DMS 273 (cell line): ENCODE data around the gene CLTB.
"Not testable (repeated sequence)": the region's sequence is repeated elsewhere in the genome, so short reads cannot be mapped to it uniquely, and the experiment has no call there.

Source experiments
- DNase-seq: peaks from one replicate; lab custom pipeline; 2025; ENCODE audit not compliant: unreplicated experiment; lab: John Stamatoyannopoulos, UW

The CLTB gene, protein sequence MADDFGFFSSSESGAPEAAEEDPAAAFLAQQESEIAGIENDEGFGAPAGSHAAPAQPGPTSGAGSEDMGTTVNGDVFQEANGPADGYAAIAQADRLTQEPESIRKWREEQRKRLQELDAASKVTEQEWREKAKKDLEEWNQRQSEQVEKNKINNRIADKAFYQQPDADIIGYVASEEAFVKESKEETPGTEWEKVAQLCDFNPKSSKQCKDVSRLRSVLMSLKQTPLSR

GRCh38 chr5:176415952-176416924 is at the start of gene CLTB:
TSS of gene CLTB (minus strand) at chr5:176416539. CDS start at chr5:176416363, 176 bp downstream.
- peak; percentile 96 for DNase-seq

- no peak for DNase-seq
Observed at GRCh38 chr5:176463113-176463764, 46.9 kb upstream of the CLTB start.

GRCh38 chr5:176461349-176461748 is 45.0 kb upstream of the CLTB start:
- no peak for DNase-seq

GRCh38 chr5:176458904-176459561 is 42.7 kb upstream of the CLTB start:
- DNase-seq = no peak

DNA sequence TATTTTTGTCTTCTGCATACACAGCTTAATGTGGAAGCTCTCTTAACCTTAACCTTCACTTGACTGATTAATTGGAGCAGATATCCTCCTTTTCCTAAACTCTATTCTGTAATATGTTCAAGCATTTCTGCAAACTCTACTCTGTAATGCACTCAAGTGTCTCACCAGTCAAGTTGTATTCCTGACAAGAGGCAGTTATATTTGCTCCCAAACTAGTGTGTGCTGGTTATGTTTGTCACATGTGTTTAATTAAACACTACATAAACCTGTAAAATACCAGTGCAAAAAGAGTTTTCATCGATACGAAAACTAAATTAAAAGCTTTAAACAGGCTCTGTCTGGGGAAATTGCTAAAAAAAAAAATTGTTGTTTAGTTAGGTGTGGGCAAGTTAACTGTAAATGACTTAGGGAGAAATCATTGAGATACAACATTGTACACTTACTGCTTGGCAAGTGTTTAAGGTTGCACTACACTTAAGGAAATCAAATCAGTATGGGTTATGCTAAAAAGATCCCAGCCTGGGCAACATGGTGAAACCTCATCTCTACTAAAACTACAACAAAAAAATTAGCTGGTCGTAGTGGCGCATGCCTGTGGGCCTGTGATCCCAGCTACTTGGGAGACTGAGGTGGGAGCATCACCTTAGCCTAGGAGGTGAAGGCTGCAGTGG is 38.5 kb upstream of the CLTB start:
- no peak for DNase-seq

DNA sequence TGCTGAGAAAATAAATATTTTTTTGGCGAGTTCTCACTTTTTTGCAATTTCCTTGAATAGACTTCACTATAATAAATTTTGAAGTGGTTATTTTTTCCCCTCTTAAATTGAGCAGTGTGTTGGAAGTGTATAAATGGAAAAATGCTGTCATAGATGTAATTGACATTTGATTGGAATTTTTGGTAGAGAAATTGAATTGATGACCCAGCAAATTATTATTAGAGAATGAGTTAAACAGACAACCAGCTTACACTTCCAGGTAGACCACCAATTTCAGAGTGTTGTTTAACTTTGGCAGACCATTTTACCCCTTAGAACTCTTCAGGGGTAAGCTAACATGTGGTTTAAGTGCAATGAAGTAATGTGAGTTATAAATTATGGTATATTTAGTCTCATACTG is 33.7 kb upstream of the CLTB start:
- no peak for DNase-seq

GRCh38 chr5:176447978-176448608 is 31.8 kb upstream of the CLTB start, which contains the start of gene FAF2:
TSS of gene FAF2 (plus strand) at chr5:176448385. CDS start at chr5:176448408, 23 bp downstream.
- DNase-seq = peak; percentile 99

DNA sequence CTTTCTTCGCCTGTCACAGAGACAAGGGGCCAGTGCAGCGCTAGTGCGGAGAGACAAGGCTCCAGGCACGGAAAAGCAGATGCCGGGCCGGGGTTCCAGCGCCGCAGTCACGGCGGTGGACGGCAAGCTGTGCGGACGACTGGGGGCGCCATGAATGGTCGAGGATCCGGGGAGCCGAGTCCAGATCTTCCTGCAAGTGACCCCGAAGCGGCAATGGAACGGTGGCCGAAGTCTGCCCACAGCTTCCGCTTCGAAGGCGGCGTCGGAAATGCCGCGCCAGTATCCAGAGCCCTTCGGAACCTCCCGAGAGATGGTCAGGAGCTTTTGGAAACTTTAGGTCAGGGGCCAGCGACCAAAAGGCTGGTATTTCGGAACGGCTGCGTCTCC is 31.2 kb upstream of the CLTB start:
- peak; percentile 69 for DNase-seq

DNA sequence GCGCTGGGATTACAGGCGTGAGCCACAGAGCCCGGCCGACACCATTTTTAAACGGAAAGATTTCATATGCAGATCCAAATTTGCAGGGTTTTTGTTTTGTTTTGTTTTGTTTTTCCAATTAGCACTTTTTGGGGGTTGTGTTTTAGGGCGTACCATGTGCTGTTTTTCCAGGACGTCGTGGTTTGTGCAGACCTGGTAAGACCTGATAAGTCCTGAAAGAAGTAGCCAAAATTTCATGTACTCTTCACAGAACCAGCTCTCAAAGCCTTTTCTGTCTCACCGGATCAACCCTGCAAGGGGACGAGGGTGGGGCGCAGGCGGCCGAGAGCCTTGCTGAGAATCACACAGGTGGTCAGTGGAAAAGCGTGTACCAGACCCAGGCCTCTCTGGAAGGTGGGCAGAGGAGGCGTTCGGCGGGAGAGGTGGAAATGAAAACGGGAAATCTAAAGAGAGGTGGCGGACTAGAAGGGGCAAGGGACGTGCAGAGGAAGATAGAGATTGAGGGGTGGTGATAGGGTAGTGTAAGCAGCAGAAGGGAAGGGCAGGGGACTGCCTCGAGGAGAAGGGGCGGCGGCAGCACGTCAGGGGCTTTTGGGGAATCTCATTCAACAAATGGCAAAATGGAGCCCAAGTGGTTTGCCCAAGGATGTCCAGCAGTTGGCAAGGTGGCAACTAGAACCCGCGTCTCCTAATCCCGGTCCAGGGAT is 30.7 kb upstream of the CLTB start:
- no peak for DNase-seq

GRCh38 chr5:176446028-176446665 is 29.8 kb upstream of the CLTB start:
- DNase-seq = no peak

- no peak for DNase-seq
Observed at GRCh38 chr5:176444742-176445141, 28.4 kb upstream of the CLTB start.

- DNase-seq = not testable (repeated sequence)
Observed at GRCh38 chr5:176442911-176443310, 26.6 kb upstream of the CLTB start.

DNA sequence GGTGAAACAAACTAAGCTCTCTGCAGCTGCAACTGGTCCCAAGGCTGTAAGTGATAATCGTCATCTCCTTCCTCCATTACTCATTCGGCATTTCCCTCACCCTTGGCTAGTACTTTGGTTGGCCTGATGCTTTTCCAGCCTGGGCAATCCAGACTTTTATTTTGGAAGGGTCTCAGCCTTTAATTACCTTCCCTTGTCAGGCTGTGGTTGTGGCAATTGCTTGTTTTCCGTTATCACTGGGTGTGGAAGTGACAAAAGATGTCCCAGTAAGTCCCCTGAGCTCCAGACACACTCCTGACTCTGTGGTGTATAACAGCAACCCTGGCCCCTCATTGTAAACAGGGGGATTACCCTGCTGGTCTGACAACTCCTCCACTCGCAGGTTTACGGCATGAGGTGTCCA is 25.6 kb upstream of the CLTB start:
- peak; percentile 30 for DNase-seq

- DNase-seq = no peak
Observed at GRCh38 chr5:176440927-176441706, 24.8 kb upstream of the CLTB start.

- no peak for DNase-seq
Observed at GRCh38 chr5:176438959-176439757, 22.8 kb upstream of the CLTB start.

GRCh38 chr5:176436656-176437055 is 20.3 kb upstream of the CLTB start:
- no peak for DNase-seq

DNA sequence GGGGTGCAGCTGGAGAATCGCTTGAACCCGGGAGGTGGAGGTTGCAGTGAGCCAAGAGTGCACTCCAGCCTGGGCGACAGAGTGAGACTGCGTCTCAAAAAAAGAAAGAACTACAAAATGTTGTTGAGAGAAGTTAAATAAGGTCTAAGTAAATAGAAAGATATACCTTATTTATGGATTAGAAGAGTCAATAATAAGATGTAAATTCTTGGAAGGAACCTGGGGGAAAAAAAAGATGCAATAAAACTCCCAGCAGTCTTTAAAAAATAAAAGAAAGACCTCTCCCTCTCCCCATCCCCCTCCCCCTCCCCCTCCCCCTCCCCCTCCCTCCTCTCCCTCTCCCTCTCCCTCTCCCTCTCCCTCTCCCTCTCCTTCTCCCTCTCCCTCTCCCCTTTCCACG is 16.4 kb upstream of the CLTB start:
- no peak for DNase-seq
